GM19397 (cell line): ENCODE results near the gene NPBWR2.

Experiments used
- ATAC-seq: cut with Tn5 transposase; IDR thresholded peaks from one replicate; pipeline ENCODE4 v1.9.1; 2021; ENCODE audit warnings: mild to moderate bottlenecking, moderate library complexity; ENCODE audit not compliant: unreplicated experiment

Gene NPBWR2

DNA sequence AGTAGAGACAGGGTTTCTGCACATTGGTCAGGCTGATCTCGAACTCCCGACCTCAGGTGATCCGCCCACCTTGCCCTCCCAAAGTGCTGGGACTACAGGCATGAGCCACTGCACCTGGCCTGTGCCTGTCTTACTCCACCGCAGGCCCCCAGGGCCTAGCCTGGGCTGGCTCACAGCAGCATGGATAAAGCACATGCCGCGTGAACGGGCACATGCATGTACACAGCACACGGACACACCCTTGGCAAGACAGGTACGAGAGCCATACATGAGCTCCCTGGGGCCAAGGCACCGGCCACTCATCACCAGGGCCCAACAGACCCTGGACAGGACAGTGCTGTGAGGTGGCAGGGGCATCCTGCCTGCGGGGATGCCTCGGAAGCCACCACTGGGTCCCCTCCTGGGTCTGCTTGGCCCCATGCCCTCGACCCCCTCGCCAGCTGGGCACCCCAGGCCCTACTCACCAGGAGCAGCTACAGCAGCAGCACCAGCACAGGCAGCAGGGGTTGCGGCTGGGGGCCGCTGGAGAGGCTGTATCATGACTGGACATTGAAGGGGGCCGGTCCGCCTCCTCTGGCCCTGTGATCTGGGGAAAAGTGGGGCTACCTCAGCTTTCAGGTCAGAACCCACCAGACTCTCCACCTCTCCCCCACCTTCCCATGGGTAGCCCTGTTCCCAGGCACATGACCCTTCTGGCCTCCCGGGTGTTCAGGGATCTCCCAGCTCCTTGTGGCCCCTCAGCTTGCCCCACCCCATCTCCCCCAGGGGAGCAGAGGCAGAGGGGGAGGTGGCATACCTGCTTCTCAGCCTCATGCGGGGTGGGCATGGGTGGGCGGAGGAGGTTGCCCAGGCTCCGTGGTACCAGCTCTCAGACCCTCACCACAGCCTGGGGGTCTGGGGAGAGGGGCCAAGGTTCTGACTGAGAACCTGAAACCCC is 31.0 kb downstream of the NPBWR2 start:
- ATAC-seq = no peak

DNA sequence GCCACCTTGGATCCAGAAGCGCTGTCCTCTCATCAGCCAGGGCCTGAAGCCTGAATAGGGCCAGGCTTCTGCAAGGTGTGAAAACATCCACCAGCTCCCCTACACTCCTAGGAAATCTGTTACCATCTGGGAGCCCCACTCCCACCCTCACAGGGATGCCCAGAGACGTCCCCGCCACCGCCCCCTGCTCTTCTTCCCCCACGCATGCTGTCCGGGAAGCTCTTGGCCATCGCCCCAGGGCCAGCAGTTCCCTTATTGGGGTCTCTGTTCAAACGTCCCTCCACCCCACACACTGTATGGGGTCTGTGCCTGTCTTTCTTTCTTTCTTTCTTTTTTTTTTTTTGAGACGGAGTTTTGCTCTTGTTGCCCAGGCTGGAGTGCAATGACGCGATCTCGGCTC is 31.8 kb downstream of the NPBWR2 start:
- no peak for ATAC-seq

DNA sequence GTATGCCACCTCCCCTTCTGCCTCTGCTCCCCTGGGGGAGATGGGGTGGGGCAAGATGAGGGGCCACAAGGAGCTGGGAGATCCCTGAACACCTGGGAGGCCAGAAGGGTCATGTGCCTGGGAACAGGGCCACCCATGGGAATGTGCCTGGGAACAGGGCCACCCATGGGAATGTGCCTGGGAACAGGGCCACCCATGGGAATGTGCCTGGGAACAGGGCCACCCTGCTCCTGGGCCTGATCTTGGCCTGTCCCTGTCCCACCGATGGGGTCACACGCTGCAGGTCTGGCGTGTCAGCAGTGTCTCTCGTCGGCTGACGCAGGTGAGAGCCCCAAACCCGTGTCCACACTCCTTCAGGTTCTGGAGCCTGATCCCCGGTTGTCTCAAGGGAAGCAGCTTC is 32.4 kb downstream of the NPBWR2 start:
- ATAC-seq = no peak

DNA sequence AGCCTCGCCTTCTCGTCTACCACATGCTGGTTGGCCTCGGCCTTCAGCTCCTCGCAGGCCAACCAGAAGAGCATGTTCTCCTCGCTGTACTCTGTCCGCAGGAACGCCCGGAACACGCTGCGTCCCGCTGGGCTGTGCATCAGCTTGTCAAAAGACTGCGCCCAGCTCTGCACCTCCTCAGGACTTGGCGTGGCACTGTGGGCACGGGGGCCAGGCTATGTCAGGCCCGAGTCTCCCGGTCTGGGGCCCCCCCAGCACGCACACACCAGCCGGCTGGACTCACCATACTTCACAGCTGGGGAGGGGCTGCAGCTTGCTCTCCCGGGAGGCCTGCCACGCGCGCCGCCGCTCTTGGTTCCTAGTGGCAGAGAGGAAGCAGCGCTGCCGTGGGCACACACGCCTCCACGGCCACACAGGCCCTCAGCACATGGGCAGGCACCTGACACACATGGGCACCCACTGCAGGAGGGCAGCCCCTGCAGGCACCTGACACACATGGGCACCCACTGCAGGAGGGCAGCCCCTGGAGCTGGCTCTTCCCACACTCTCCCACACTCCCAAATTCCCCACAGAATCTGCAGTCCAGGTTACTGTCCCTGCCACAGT is 33.1 kb downstream of the NPBWR2 start:
- ATAC-seq = no peak

DNA sequence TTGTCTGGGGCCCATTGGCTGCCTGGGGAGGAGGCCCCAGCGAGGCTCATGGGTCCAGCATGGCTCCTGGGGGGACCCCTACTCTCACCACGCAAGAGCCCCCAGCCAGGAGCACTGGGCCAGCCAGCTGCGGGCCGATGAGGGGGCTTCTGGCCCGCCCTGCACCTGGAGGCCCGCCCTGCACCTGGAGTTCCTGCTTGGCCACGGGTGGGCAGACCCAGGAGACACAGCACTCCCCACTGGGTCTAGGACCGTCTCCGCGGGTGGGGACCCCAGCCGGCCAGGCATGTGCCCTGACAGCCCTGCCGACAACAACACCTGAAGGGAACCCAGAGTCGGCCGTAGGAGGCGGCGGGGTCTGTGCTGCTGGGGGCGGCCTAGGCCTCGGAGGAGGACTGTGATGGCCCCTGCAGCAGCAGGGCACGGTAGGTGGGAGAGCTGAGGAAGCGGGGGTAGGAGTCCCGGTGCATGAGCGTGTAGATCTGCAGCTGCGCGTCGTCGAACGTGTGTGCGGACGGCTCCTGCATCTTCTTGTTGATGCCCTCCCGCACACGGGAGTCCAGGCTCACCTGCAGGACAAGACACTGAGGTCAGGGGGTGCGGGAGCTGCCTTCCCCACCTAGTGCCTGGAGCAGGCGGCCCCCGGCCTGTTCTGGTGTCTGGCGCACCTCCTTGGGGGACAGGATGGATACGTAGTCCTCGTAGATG is 33.7 kb downstream of the NPBWR2 start:
- no peak for ATAC-seq

DNA sequence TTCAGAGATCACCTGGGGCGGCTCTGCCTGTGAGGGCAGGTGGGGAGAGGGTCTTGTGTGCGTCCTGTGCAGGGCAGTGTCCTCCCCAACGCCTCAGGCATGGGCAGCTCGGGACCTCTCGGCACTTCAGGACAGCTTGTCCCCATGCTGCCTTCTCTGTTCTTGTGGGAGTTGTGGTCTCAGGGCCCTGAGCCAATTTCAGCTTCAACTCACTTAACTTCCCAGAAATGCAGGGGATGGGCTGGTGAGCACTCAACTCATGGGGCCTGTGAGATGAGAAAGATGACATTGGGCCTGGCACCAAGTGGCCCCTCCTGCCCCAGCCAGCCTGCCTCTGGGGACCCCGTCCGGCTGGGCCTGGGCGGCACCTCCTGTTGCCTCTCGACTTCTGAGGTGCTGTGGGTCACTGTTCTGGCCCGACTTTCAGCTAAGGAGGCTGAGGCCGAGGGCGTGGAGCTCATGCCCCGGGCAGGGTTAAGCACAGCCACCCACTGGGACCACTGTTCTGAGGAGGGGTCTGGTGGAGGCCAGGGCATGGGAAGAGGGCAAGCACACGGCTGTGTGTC is 34.8 kb downstream of the NPBWR2 start:
- no peak for ATAC-seq

DNA sequence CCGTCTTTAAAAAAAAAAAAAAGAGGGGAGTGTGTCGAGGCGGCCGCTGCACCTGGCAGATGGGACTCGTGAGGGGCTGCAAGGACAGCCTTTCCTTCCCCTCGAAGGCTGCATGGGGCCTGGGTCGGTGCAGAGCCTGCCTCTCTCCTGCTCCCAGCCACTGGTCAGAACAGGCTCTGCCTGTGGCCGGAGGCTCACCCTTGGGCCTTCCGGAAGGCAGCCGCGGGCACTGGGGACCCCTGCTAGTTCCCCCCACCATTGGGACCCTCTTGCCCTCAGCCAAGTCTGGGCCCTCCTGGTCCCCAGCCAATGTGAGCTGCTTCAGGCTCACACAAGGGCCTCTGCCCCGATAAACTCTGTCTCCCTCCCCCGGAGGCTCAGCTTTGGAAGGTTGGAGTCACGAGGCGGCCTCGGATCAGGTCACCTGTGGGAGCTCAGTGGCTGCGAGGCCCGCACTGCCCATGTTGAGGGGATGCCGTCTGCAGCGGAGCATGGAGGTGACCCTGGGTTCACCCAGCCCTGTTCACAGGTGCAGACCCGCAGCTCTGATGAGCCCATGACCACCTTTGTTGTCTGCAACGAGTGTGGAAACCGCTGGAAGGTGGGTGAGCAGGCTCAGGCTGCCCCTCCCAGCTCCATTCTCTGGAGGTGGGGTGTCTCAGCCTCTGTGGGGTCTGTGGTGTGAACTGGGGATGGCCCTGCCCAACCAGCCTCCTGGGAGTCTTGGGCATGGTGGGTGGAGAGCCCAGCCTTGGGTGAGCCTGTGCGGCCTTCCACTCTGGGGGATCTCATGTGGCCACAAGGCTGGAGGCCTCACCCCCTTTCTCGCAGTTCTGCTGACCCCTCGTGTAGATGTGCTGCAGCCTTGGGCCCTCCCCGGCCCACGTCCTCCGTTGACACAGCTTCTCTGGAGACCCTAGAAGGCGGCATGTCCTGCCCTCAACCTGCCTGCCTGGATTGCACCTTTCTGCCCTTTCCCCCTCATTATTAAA is 35.7 kb downstream of the NPBWR2 start:
- no peak for ATAC-seq

DNA sequence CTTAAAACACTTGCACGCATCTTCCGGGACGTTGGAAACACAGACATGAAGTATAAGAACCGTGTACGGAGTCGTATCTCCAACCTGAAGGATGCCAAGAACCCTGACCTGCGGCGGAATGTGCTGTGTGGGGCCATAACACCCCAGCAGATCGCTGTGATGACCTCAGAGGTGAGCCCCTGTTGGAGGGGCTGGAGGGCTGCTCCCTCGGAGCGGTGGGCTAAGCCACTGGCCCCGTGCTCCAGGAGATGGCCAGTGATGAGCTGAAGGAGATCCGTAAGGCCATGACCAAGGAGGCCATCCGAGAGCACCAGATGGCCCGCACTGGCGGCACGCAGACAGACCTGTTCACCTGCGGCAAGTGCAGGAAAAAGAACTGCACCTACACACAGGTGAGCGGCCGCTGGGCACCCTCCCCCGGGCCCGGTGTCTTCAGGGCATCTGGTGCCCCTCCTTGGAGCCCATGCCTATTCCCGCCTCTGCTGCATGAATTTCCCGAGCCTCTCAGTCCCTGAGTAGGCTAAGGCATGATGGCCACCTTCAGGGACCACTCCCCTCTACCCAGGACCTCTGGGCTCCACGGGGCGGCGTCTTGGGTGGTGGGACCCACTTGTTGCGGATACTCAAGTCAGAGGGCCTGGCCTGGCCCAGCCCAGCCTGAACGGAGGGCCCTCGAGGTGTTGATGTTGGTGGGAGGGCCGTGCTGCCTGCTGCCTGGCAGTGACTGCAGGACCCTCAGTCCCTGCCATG is 36.9 kb downstream of the NPBWR2 start:
- no peak for ATAC-seq

DNA sequence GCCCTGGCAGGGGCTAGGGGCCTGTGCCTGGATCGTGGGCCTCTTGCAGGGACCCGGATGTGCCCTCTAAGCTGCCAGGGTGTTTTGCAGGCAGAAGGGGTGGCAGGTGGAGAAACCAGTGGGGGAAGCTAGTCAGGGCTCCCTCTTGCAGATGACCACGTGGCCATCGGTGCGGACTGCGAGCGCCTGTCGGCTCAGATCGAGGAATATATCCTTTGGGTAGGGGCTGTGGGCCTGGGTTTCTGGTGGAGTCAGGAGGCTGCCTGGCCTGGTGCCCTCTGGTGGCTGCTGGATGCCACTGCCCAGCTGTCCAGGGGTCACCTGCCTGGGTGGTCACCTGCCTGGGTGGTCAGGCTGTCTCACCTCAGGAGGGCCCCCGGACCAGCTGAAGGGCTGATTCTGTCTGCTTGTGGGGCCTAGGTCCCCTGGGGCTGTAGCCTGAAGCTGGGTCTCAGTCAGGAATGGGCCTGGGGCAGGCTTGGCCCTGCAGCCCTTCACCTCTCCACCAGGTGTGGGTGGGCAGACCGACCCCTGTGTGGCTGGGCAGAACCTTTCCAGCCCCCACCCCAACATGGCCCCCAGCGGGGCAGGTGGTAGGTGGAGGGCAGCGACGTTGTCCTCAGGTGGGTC is 37.6 kb downstream of the NPBWR2 start:
- no peak for ATAC-seq

DNA sequence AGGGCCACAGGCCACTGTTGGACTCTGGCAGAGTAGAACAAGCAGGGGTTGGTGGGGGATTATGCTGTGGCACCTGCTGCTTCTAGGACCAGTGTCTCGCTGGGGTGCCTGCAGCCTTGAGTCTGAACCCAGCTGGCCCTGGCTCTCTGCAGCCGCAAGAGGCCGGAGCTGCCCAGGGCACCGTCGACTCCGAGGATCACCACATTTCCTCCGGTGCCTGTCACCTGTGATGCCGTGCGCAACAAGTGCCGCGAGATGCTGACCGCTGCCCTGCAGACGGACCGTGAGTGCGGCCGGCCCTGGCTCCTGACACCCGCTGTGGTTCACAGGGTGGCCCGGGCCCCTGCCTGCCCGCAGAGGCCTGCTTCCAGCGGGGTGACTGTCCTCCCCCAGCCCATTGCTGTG is 38.2 kb downstream of the NPBWR2 start:
- no peak for ATAC-seq

DNA sequence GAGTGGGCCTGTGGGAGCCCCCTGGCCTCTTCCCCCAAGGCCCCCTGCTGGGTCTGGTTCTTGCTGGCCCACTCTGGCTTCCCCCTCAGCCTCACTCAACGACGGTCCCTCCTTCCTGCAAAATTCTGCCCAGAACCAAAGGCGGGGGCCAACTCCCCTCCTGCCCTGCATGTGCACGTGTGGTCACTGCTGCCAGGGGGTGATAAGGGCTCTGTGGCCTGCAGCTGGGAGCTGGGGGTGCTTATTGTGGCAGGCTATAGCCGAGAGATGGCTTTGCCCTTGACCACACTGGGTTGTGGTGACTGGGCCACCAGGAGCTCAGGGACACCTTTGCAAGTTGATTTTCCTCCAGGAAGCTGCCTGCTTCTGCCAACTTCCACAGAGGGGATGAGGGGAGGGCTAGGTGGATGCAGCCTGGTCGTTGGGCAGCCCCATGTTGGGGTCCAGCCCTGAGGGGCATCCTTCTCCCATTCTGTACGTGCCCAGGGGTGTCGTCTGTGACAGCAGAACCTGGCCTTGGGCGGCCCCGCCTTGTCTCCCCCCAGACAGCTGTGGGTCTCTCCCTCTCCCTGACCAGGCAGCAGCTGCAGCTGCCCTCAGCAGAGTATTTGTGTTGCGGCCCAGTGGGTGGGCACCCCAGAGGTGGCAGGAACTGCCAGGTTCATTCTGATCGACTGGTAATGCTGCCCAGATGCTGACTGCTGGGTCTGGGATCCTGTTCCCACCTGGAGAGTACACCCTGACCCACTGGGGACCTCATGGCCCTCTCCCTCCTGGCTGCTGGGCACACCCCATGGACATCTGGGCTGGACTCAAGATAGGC is 38.8 kb downstream of the NPBWR2 start:
- no peak for ATAC-seq

DNA sequence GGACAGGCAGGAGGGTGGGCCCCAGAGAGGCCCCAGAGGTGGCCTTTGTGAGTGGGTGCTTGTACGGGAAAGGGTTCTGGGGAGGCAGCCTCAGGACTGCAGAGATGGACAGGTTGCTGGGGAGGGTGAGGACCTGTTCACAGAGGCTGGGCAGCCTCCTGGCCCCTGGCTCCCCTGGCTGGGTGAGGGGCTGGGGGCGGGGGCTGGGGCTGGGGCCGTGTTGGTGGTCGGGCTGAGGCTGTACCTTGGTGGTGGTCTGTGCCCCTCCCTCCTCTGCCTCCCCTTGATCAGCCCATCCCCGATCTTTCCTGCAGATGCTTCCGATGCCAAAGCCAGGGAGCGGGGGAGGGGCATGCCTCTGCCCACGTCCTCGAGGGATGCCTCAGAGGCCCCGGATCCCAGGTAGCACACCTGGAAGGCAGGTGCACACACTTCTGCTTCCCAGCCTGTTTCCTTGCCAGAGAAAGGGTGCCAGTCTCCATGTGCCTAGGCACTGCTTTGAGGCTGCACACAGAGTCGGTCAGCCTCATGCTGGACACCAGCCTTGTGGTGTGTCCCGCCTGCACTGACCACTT is 39.5 kb downstream of the NPBWR2 start:
- no peak for ATAC-seq

DNA sequence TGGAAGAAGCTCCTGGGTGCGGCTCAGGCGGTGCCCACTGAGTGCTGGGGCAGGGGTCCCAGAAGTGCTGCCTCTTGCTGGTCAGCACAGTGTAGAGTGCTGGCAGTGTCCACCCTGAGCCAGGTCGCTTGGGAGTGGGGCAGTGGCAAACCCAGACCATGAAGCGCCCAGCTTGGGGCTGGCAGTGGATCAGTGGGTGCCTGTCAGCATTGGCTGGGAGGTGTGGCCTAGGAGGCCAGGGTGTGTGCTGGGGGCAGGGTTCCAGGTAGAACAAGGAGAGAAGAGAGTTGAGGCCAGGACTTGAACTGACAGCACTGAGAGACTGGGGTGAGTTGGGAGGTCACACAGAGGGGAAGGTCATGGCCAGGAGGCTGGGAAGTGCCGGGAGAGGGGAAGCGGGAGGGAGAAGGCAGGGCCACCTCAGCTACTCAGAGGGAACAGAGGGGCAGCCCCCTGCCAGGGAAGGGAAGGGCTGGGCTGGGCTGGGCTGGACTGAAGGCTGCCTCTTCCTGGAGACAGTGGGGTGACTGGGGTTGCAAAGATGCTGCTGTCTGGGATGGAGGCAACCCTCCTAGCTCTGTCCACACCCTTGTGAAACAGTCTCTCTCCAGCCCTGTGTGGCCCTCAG is 40.2 kb downstream of the NPBWR2 start:
- no peak for ATAC-seq

DNA sequence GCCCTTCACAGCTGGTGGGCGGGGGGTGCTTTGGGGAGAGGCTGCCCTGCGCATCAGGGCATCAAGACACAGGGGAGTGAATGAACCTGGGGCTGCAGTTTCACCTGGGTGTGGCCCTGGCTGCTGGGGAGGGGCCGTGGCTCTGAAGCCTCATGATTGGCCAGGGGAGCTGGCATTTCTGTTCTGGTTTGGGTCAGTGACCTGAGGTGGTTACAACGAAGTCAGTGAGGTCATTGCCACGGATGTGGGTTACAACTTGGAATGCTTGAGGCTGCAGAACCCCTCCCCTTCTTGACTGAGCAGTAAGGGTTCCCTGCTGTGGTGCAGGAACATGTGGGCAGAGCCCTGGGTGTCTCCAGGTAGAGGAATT is 41.4 kb downstream of the NPBWR2 start:
- ATAC-seq = no peak

DNA sequence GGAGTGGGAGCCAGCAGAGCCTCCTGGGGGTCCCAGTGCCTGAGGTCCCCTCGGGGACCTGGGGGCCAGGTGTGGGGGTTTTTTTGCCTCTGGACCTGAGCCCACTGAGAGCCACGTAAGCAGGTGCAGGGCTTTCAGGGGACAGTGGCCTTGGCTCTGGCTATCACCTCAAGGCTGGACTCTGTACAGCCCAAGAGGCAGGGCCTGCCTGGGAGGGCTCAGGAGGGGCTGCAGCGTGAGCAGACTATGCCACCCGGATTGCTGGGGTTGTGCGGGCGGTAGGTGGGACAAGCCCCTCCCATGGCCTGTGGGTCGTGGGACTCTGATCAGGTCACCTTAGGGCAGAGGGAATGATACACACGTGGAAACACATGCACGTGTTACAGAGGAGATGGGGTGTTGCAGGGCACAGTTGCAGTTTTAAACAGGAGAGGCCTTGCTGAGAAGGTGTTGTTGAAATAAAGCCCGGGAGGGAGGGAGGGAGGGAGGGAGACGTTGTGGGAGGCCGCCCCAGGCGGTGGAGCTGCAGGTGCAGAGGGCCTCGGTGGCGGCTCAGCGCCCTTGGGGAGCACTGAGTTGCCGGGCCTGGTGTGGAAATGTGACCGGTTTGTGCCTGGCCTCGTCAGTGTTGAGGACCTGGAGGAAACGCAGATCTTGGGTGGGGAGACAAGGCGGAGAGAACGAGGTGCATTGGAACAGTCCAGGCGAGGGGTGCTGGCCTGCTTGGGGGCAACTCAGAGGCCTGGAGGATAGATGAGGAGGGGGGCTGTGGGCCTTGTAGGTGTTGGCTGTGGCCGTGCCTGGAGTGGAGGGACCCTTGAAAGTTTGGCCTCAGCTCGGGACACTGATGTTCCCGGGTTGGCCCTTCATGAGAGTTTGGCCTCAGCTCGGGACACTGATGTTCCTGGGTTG is 42.0 kb downstream of the NPBWR2 start:
- ATAC-seq = no peak

DNA sequence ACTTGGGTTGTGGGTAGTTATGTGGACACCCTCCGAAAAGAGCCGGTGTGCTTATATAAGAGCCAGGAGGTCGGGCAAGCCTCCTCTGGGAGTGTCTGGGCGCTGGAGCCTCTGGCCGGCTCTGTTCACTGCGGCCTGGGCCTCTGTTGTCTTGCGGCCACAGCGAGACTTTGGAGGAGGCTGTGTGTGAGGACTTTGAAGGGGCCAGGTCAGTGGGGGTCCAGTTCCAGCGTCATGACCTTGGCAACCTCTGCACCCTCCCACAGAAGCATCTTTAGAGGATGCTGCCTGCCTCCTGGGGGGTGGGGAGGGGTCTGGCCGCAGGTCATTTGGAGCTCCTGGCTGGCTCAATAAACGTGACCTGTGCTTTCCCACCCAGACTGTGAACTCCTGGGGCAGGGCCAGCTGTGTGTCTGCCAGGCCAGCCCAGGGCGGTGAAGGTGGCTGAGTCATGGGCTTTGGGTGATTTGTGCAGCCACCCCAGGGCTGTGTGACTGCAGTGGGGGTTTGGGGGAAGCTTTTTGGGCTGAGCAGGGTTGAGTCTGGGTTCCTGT is 43.1 kb downstream of the NPBWR2 start:
- ATAC-seq = no peak
